Breast epithelium (tissue), 4 donors: ENCODE measurements around the gene VPS26A. TPM values are rescaled to one million over a fixed set of nuclear protein-coding genes. Genes with fewer than 3 reads are reported as not detected.

Experiments
- DNase-seq, 2 donors: peaks; one replicate each; pipeline ENCODE4 v3.0.0-alpha.2; 2019; ENCODE audit warnings: low spot score in 2 of 2
- H3K27ac ChIP-seq, 2 donors: fragments of 200-600 bp; sonication (generic) in 1 of 2; one replicate each; pipeline ENCODE4 v1.5.1; 2016 to 2019; ENCODE audit warnings: mild to moderate bottlenecking in 1 of 2
- H3K27me3 ChIP-seq, 2 donors: fragments of 200-600 bp; sonication (generic) in 1 of 2; one replicate each; pipeline versions ENCODE4 v1.5.1 to v1.6.0; 2017 to 2019; ENCODE audit warnings: control low read depth in 1 of 2, mild to moderate bottlenecking in 1 of 2
- H3K36me3 ChIP-seq: fragments of 200-600 bp; one replicate; pipeline ENCODE4 v1.5.1; 2019
- H3K4me1 ChIP-seq, 2 donors: fragments of 200-600 bp; sonication (generic); one replicate each; pipeline ENCODE4 v1.5.1; 2016 to 2019; ENCODE audit warnings: control low read depth in 1 of 2
- H3K4me3 ChIP-seq, 3 donors: fragments of 200-600 bp; sonication (generic); 1 replicate in 2 of 3; 2 replicates in 1 of 3; pipeline ENCODE4 v1.5.1; 2016 to 2019; ENCODE audit warnings: mild to moderate bottlenecking in 3 of 3, moderate library complexity in 2 of 3
- H3K9me3 ChIP-seq, 2 donors: fragments of 200-600 bp; sonication (generic) in 1 of 2; one replicate each; pipeline ENCODE4 v1.5.1; 2016 to 2019; ENCODE audit warnings: control low read depth in 1 of 2
- POLR2A ChIP-seq: fragments of 450-650 bp; IDR thresholded peaks from one replicate; pipeline ENCODE4 v1.6.1; 2016; ENCODE audit warnings: antibody characterized with exemption, mild to moderate bottlenecking, moderate library complexity
- POLR2AphosphoS5 ChIP-seq, 3 donors: sonication (generic); formaldehyde crosslinking; IDR thresholded peaks; one replicate each; pipeline ENCODE4 v1.6.1; 2017; ENCODE audit warnings: antibody characterized with exemption in 3 of 3
- intact Hi-C: fragments of 100-400 bp; cut with DNase I; formaldehyde crosslinking; loops from one replicate; pipeline ENCODE4 v1.15.1; 2023; ENCODE audit warnings: low total_unique reads
- total RNA-seq, 3 donors: library from RNA; depleted of rRNA; stranded (reverse); fragments of >200 nt; gene quantifications; one replicate each; pipeline ENCODE4 v1.1.0, GENCODE V29; 2016
- TF ChIP-seq, protein P1 (sequence below), 3 donors: fragments of 450-650 bp; IDR thresholded peaks; one replicate each; pipeline ENCODE4 v1.5.1; 2016 to 2017; ENCODE audit warnings: antibody characterized with exemption in 3 of 3, mild to moderate bottlenecking in 3 of 3, moderate library complexity in 3 of 3

The VPS26A gene
- total RNA-seq, 3 donors from 2014 or later = 32.1 to 56.0 (median 40.8) TPM

- H3K27ac ChIP-seq = no peak overlapping the region
- intact Hi-C loops = no loop called here
Observed at GRCh38 chr10:69119896-69120295, 4.1 kb upstream of the VPS26A start.

GRCh38 chr10:69123306-69123746 lies 652 bp upstream of the VPS26A start:
- peak overlapping the region; percentile 99 for H3K27ac ChIP-seq
- H3K9me3 ChIP-seq = no peaks in the 10 kb centered on the region
- intact Hi-C loops = no loop called here
- H3K36me3 ChIP-seq = no peaks in the 10 kb centered on the region
- H3K4me1 ChIP-seq = peaks cover 0 to 12% of the 10 kb centered on the region in 2 donors
- no peak for DNase-seq
- H3K27me3 ChIP-seq = no peaks in the 10 kb centered on the region
- TF ChIP-seq POLR2AphosphoS5 (IDR thresholded peaks at IDR 0.05) = no peak
- no peak for TF ChIP-seq POLR2A
- TF ChIP-seq, protein P1, sequence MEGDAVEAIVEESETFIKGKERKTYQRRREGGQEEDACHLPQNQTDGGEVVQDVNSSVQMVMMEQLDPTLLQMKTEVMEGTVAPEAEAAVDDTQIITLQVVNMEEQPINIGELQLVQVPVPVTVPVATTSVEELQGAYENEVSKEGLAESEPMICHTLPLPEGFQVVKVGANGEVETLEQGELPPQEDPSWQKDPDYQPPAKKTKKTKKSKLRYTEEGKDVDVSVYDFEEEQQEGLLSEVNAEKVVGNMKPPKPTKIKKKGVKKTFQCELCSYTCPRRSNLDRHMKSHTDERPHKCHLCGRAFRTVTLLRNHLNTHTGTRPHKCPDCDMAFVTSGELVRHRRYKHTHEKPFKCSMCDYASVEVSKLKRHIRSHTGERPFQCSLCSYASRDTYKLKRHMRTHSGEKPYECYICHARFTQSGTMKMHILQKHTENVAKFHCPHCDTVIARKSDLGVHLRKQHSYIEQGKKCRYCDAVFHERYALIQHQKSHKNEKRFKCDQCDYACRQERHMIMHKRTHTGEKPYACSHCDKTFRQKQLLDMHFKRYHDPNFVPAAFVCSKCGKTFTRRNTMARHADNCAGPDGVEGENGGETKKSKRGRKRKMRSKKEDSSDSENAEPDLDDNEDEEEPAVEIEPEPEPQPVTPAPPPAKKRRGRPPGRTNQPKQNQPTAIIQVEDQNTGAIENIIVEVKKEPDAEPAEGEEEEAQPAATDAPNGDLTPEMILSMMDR (IDR thresholded peaks at IDR 0.05) = peak in 1 of 3 donors; percentile 20
- H3K4me3 ChIP-seq = peak overlapping the region; percentile 93 to 99 (median 96)

More at GRCh38 chr10:69119896-69120295, 4.1 kb upstream of the VPS26A start:
- H3K4me1 ChIP-seq = peaks cover 0 to 5% of the 10 kb centered on the region in 2 donors
- no peaks in the 10 kb centered on the region for H3K36me3 ChIP-seq
- no peak for DNase-seq
- H3K27me3 ChIP-seq = no peaks in the 10 kb centered on the region
- no peak overlapping the region for H3K4me3 ChIP-seq
- H3K9me3 ChIP-seq = no peaks in the 10 kb centered on the region
- TF ChIP-seq, protein P1 (IDR thresholded peaks at IDR 0.05) = no peak
- TF ChIP-seq POLR2AphosphoS5 (IDR thresholded peaks at IDR 0.05) = no peak

- peak in 1 of 2 donors; percentile 24 for DNase-seq
- Histone ChIP-seq H3K4me3 (peak overlapping the region; percentile 93 to 99 (median 96)), H3K4me1 (peaks cover 0 to 12% of the 10 kb centered on the region in 2 donors), H3K27ac (peak overlapping the region; percentile 99), H3K9me3 (no peaks in the 10 kb centered on the region), H3K27me3 (no peaks in the 10 kb centered on the region), H3K36me3 (no peaks in the 10 kb centered on the region)
- intact Hi-C loops = no loop called here
- TF ChIP-seq, protein P1 (IDR thresholded peaks at IDR 0.05) = no peak
- no peak for TF ChIP-seq POLR2AphosphoS5 (IDR thresholded peaks at IDR 0.05)
Observed at GRCh38 chr10:69124563-69125268, 738 bp downstream of the VPS26A start.

DNA sequence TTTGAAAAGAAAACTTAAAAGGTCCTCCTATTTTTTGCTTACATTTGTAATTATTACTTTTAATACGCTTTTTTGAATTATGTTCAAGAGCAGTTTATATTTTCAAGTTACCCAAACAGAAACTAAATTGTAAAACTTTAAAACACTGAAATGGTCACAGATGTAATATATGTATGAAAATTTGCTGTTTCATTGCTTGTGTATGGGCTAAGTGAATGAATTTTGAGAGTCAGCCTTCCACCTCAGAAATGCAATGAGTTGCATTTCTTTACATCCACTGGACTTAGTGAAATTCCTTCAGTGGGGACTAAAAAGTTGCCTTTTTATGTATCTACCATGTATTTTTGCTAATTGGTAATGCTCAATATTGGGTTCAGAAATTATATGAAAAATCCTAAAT lies 1.6 kb downstream of the VPS26A start:
- H3K27me3 ChIP-seq = no peaks in the 10 kb centered on the region
- intact Hi-C loops = no loop called here
- no peak for DNase-seq
- peaks cover 0 to 12% of the 10 kb centered on the region in 2 donors for H3K4me1 ChIP-seq
- H3K27ac ChIP-seq = no peak overlapping the region
- H3K9me3 ChIP-seq = no peaks in the 10 kb centered on the region
- no peaks in the 10 kb centered on the region for H3K36me3 ChIP-seq
- TF ChIP-seq POLR2AphosphoS5 (IDR thresholded peaks at IDR 0.05) = no peak
- TF ChIP-seq, protein P1 (IDR thresholded peaks at IDR 0.05) = no peak
- TF ChIP-seq POLR2A = no peak
- peak overlapping the region in 2 of 3 donors; percentile 96 to 99 for H3K4me3 ChIP-seq

DNA sequence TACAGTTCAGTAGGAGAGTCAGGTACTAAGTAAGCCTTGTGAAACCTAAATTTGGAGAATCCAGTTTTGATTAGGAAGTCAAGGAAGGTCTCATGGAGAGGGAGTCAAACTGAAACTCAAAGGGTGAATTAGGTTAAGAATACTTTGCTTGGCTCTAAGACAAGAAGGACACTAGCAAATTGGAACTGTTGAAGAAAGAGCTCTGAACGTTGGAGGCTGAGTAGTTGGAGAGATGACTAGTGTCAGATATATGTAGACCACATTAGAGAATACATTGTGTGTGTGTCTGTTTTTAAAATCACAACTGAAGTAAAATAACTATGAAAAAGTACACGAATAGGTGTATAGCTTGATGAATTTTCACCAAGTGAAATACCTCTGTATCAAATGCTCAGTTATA lies 6.3 kb downstream of the VPS26A start:
- intact Hi-C loops = no loop called here
- Histone ChIP-seq H3K27ac (no peak overlapping the region), H3K27me3 (no peaks in the 10 kb centered on the region), H3K4me3 (no peak overlapping the region), H3K9me3 (no peaks in the 10 kb centered on the region), H3K4me1 (peaks cover 0 to 6% of the 10 kb centered on the region in 2 donors), H3K36me3 (no peaks in the 10 kb centered on the region)
- no peak for DNase-seq
- TF ChIP-seq, protein P1 (IDR thresholded peaks at IDR 0.05) = no peak
- TF ChIP-seq POLR2AphosphoS5 (IDR thresholded peaks at IDR 0.05) = no peak
- no peak for TF ChIP-seq POLR2A
